HG03066 (cell line): ENCODE measurements around the gene CFHR5.
A peak's percentile ranks its signal among the peaks of the same experiment; 100 is the strongest.
"Not testable (repeated sequence)": the region's sequence is repeated elsewhere in the genome, so short reads cannot be mapped to it uniquely, and the experiment has no call there.

Experiments used
- ATAC-seq: cut with Tn5 transposase; IDR thresholded peaks from one replicate; pipeline ENCODE4 v1.9.1; 2021; ENCODE audit warnings: low read depth; ENCODE audit not compliant: unreplicated experiment

Gene CFHR5

DNA sequence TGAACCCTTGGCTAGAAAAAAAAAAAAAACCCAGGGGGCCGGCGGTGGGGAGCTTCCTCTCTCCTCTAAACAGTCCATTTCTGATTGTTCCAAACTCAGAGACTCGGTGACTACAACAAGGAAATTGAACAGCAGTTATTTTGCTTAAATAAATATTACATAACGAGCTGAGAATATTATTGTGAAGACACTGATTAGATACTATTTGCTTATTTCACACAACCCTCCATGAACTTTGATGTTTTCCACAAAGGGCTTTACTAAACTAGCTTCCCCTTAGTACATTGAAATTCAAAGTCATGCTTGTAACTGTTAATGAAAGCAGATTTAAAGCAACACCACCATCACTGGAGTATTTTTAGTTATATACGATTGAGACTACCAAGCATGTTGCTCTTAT is at the start of gene CFHR5:
Gene CFHR5 (plus strand): TSS at position 279 of the 400 bp plus-strand sequence. CDS start 109 bp downstream, at position 388.
- no peak for ATAC-seq

DNA sequence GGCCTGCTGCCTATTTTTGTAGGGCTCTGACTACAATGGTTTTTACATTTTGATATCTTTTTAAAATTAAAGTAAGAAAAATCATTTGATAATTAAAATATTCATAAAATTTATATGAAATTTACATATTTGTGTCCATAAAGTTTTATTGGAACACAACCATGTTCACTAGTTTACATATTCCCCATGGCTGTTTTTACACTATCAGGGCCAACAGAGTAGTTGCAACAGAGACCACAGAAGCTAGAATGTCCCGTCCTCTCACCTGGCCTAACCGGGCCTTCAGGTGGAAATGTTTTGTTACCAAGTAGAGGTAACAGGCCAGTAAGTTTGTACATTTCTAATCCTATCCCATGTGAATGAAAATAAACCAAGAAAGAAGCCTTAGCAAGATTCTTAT is 44.5 kb upstream of the CFHR5 start:
- not testable (repeated sequence) for ATAC-seq

DNA sequence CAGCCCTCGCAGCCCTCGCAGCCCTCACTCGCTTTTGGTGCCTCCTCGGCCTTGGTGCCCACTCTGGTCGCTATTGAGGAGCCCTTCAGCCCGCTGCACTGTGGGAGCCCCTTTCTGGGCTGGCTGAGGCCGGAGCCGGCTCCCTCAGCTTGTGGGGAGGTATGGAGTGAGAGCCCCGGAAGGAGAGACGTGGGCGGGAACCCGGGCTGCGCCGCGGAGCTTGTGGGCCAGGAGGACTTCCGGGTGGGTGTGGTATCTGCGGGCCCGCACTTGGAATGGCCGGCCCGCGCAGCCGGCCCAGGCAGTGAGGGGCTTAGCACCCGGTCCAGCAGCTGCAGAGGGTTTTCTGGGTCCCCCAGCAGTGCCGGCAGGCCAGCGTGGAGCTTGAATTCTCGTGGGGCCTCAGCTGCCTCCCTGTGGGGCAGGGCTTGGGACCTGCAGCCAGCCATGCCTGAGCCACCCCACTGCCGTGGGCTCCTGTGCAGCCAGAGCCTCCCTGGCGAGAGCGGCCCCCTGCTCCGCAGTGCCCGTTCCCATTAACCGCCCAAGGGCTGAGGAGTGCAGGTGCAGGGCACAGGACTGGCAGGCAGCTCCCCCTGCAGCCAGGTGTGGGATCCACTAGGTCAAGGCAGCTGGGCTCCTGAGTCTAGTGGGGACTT is 43.7 kb upstream of the CFHR5 start:
- ATAC-seq, result no peak

DNA sequence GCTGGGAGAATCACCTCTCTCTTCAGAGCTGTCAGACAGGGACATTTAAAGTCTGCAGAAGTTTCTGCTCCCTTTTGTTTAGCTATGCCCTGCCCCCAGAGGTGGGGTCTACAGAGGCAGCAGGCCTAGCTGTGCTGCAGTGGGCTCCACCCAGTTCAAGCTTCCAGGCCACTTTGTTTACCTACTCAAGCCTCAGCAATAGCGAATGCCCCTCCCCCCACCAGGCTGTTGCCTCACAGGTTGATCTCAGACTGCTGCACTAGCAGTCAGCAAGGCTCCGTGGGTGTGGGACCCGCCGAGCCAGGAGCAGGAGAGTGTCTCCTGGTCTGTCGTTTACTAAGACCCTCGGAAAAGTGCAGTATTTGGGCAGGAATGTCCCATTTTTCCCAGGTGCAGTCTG is 35.9 kb upstream of the CFHR5 start:
- ATAC-seq, result not testable (repeated sequence)

DNA sequence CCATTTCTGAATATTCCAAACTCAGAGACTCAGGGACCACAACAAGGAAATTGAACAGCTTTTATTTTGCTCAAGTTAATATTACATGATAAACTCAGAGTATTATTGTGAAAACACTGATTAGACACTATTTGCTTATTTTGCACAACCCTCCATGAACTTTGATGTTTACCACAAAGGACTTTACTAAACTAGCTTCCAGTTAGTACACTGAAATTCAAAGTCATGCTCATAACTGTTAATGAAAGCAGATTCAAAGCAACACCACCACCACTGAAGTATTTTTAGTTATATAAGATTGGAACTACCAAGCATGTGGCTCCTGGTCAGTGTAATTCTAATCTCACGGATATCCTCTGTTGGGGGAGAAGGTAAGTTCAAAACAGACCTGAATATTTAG is 33.8 kb upstream of the CFHR5 start, which contains the start of gene CFHR2:
Gene CFHR2 (plus strand): TSS at position 171 of the 400 bp plus-strand sequence. CDS start 143 bp downstream, at position 314.
- ATAC-seq, result not testable (repeated sequence)

DNA sequence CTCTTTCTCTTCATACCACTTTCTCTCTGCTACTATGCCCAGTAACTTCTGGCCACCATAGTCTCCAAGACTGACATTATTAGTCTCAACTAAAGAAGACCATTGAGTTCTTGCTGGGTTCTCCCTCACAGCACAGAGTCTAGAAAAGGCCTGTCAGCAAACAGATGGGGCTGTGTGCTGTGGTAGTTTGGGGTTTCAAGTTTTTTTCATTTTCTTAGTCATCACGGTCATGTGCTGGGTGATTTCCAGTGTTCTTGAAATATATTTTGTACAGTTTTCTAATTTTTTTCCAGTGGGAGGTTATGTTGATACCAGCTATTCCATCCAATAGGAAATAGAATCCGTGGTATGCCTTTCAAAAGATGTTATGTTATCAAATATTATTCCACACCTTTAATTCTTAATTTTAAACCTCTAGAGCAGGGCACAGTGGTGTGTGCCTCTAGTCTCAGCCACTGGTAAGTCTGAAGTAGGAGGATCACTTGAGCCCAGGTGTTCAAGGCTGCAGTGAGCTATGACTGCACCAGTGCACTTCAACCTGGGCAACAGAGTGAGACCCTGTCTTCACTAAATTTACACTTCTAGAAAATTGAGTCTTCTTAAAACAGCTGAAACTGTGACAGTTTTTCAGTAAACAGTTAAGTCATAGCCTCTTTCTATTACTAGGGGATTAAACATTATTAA is 25.5 kb upstream of the CFHR5 start:
- peak; percentile 66 for ATAC-seq

DNA sequence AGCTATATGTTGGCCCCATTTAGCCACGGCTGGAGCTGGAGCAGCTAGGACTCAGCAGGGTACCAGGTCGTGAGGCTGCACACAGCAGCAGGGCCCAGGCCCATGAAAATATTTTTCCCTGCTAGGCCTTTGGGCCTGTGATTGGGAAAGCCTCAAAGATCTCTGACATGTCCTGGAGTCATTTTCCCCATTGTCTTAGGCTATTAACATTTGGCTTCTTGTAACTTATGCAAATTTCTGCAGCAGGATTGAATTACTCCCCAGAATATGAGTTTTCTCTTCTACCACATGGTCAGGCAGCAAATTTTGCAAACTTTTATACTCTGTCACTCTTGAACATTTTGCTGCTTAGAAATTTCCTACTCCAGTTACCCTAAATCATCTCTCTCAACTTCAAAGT is 22.6 kb upstream of the CFHR5 start:
- ATAC-seq, result no peak

DNA sequence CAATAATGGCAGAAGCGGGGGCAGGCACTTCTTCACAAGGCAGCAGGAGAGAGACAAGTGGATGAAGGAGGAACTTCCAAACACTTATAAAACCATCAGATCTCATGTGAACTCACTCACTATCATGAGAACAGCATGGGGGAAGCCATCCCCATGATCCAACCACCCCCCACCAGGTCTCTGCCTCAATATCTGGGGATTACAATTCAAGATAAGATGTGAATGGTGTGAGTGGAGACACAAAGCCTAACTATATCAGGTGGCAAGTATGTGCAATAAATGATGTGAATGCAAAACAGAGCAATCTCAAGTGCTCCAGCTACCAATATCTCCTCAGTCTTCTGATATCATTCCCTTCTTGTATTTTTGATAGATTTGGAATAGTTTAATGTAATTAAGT is 21.4 kb upstream of the CFHR5 start:
- ATAC-seq, result no peak

DNA sequence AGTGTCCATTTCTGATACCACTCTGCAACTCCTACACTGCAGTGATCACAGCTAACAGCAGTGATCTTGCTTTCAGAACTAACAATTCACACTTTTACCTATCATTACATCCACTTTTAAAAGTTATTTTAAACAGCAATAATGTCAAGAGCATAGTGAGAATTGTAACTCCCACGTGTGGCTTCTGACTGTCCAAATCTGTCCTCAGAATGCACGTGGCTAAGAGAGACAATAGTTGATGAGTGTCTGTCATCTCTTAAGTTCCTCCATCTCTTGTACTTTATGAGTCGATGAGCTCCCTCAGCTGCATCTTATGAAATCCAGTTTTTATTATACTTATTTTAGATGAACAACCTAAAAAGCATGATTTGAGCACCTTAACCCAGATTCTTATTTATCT is 16.5 kb upstream of the CFHR5 start:
- ATAC-seq, result no peak

DNA sequence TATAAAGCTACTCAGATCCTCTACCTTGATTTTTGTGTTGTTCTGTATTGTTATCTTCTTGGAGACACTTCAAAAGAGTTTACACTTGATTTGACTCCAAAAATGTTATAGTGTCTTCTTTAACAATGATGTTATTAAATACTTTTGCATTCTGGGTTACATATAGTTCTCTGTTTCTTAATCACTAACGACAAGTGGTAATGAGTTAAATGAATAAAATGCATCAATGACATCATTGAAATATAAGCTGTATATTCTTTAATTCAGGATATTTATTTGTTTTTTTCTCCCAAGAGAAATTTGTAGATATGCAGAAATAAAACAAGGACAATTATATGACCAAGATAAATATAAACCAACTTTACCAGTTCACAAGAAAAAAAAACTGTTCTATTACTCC is 7.2 kb upstream of the CFHR5 start:
- ATAC-seq, result no peak

DNA sequence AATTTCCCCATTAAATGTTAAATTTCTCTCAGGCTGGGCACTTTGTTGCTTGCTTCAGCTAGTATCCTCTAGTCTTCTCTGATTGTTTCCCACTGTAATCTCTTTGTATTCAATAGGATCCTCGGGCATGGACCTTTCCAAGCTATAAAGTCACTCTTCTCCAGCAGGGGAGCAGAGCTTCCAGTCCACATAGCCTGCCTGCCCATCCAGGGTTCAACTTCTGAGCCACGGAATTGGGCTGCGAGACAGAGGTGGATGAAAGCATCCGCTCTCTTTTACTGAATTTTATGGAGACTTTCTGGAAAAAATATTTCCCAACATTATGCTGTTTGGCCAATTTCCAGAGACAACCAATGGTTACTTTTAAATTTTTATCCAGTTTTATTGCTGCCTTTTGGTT is 1.1 kb upstream of the CFHR5 start:
- no peak for ATAC-seq

DNA sequence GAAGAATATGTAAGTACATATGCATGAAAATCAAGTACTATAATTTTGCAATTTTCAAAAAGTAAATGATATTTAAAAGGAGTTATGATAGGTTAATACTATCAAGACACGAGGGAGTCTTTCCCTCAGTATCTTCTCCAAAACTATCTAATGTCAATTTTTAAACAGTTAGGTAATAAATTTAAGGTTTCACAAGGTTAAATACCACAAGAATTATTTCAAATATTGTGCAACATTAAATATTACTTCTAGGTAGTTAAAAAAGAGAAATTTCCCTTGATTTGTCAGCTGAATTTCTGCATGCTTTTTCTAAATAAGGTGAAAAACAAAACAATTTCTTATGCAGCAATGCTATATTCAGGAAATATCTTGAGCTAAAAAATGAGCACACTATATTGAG is 3.5 kb downstream of the CFHR5 start:
- ATAC-seq, result no peak

DNA sequence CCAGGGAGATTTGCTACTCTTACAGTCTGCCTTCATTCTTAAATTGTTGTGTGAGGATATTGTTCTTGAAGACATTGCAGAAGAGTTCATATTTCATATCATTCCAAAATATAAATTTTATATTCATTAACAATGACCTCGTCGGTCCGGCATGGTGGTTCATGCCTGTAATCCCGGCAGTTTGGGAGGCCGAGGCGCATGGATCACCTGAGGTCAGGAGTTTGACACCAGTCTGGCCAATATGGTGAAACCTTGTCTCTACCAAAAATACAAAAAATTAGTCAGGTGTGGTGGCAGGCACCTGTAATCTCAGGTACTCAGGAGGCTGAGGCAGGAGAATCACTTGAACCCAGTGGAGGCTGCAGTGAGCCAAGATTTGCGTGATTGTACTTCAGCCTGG is 4.9 kb downstream of the CFHR5 start:
- not testable (repeated sequence) for ATAC-seq

DNA sequence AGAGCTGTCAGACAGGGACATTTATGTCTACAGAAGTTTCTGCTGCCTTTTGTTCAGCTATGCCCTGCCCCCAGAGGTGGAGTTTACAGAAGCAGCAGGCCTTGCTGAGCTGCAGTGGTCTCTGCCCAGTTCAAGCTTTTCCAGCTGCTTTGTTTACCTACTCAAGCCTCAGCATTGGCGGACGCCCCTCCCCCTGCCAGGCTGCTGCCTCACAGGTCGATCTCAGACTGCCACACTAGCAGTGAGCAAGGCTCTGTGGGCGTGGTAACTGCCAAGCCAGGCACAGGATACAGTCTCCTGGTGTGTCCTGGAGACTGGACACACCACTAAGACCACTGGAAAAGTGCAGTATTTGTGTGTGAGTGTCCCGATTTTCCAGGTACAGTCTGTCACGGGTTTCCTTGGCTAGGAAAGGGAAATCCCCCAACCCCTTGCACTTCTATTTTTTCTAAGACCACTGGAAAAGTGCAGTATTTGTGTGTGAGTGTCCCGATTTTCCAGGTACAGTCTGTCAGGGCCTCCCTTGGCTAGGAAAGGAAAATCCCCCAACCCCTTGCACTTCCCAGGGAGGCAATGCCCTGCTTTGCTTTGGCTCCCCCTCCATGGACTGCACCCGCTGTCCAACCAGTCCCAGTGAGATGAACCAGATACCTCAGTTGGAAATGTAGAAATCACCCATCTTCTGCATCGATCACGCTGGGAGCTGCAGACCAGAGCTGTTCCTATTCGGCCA is 14.7 kb downstream of the CFHR5 start:
- ATAC-seq, result not testable (repeated sequence)

DNA sequence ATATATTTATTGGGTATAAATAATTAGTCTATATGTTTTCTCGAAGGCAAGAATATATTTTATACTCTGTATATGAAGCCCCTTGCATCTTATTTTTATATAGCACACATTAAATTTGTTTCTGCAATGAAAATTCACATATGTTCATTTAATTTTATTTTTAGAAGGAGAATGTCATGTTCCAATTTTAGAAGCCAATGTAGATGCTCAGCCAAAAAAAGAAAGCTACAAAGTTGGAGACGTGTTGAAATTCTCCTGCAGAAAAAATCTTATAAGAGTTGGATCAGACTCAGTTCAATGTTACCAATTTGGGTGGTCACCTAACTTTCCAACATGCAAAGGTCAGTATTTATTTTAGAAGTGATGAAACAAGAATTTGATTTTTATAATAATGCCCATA is 16.6 kb downstream of the CFHR5 start:
- ATAC-seq, result no peak

DNA sequence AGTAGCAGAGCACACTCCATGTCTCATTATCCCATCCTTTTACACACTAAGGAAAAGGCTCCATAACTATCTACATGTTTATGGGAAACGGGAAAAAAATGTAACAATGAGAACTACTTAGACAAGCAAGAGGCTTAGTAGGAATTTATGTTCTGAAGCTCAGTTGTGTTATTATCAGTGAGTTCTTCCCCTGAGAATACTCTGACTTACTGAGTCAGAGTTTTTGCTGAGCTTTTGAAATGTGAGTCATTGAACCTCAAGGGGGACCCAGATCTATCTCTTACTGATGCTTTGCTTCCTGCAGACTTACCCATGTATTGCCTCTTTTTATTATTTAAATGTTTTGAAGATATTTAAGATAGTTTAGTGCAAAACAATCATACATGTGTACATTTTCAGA is 20.1 kb downstream of the CFHR5 start:
- no peak for ATAC-seq

DNA sequence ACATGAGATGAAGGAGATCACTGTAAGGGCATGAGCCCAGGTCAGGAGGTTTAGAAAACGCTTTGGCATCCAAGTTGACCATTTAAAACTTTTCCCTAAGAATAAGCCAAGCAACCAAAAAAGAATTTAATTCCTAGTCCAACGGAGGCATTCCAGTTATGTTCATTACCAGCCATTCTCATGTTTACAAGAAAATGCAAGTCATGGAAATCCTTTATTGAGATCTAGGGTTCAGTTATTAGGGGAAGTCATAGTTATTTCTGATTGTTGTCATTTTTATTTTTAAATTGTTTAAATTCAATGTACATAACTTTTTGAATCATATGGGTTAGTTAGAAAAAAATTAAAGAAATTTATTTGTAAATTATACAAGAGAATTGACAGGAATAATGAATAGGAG is 24.5 kb downstream of the CFHR5 start:
- ATAC-seq, result no peak

DNA sequence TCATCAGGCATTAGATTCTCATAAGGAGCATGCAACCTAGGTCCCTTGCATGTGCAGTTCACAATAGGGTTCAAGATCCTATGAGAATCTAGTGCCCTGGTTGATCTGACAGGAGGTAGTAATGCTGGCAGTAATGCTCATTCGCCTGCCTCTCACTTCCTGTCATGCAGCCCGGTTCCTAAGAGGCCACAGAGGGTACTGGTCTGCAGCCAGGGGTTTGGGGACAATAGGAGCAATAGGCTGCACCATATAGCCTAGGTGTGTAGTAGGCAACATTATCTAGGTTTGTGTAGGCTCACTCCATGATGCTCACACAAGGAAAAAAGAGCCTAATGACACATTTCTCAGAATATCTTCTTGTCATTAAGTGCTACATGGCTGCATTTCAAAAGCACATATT is 25.8 kb downstream of the CFHR5 start:
- no peak for ATAC-seq

DNA sequence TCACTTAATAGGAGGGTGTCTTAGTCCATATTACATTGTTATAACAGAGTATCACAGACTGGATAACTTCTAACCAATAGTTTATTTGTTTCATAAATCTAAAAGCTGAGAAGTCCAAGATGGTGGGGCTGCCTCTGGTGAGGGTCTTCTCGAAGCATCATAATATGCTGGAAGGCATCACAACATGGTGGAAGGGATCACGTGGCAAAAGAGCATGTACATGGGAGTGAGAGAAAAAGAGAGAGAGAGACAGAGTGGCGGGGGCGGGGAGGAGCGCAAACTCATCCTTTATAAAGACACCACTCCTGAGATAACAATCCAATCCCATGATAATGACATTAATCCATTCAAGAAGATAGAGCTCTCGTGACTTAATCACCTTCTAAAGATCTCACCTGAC is 31.5 kb downstream of the CFHR5 start:
- no peak for ATAC-seq

DNA sequence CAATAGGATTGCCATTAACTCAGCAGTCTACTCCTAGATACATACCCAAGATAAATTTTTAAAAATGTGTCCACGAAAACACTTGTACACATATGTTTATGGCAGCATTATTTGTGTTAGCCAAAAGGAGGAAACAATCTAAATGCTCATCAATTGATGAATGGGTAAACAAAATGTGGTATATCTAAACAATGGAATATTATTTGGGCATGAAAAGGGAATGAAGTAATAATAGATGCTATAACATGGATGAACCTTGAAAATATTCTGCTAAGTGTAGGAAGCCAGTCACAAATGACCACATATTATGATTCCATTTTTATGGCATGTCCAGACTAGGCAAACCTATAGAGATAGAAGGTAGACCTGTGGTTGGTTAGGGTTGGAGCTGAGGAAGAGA is 34.3 kb downstream of the CFHR5 start:
- no peak for ATAC-seq

DNA sequence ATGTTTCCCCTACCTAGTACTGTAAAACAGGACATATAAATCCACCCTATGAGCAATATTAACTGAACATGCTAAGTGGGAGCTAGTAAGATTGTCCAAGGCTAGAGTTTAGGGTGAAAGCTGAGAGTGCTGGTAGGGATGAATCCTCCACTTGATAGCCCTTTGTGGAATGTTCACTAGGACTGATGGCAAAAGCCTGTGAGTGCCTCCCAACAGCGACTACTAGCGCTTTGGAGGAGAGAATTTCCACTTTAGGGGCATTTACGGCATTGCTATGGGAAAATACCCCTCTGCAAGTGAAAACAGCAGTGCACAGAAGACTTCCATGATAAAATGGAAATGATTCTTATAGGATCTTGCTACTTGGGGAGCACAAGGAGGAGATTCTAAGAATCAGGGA is 35.9 kb downstream of the CFHR5 start:
- no peak for ATAC-seq

DNA sequence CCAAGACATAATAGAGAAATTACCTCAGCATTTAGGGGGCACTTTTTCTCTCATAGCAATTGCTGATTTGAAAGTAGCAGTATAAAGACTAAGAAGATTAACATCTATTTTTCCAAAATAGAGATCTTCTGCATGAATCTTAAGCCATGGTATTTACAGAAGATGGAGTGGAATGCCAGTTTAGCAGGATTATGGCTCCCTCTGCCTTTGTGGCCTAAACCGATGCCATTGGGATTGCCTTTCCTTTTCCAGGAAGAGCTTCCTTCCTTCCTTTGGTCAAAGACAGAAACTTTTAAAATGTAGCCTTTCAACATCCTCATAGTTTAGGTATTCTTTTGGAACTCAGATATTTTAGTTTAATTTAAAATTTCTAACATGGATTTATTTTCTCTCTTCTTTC is 39.4 kb downstream of the CFHR5 start:
- no peak for ATAC-seq
